DND-41 (cell line): Measurements from ENCODE around the gene OR8A1.

Experiments
- ATAC-seq: fragments of 200-7000 bp; cut with Tn5 transposase; 3 replicates; pipeline ENCODE4 v1.9.1; 2021; ENCODE audit warnings: low read depth; ENCODE audit not compliant: insufficient read depth
- DNase-seq: peaks from one replicate; pipeline ENCODE4 v3.0.0-alpha.2; 2020
- H2AFZ ChIP-seq: 2 replicates; pipeline ENCODE4 v1.6.0; 2012; ENCODE audit warnings: low read depth, low read length
- H3K27ac ChIP-seq: 2 replicates; pipeline ENCODE4 v1.5.1; 2012; ENCODE audit warnings: low read length, inconsistent platforms
- H3K27me3 ChIP-seq: fragments of 200-600 bp; sonication (generic); 2 replicates; pipeline ENCODE4 v1.6.0; 2012; ENCODE audit warnings: low read length, mild to moderate bottlenecking, inconsistent platforms; ENCODE audit not compliant: insufficient read depth, poor library complexity
- H3K36me3 ChIP-seq: 2 replicates; pipeline ENCODE4 v1.5.1; 2012; ENCODE audit warnings: low read length, inconsistent platforms; ENCODE audit not compliant: insufficient read depth
- H3K4me1 ChIP-seq: 2 replicates; pipeline ENCODE4 v1.5.1; 2012; ENCODE audit warnings: mild to moderate bottlenecking, low read length; ENCODE audit not compliant: insufficient read depth
- H3K4me2 ChIP-seq: 2 replicates; pipeline ENCODE4 v1.6.0; 2012; ENCODE audit warnings: mild to moderate bottlenecking, moderate library complexity, low read length, inconsistent platforms; ENCODE audit not compliant: insufficient read depth
- H3K4me3 ChIP-seq, 2 experiments: fragments of 200-600 bp in 1 of 2; shearing (Covaris generic) in 1 of 2; 2 replicates each; pipeline ENCODE4 v1.5.1; 2012 to 2016; ENCODE audit warnings: inconsistent platforms in 2 of 2, low read length in 2 of 2, mild to moderate bottlenecking in 2 of 2, low read depth in 1 of 2, moderate library complexity in 1 of 2
- H3K79me2 ChIP-seq: 2 replicates; pipeline ENCODE4 v1.6.0; 2012; ENCODE audit warnings: low read length, inconsistent platforms; ENCODE audit not compliant: insufficient read depth
- H3K9ac ChIP-seq: 2 replicates; pipeline ENCODE4 v1.6.0; 2012; ENCODE audit warnings: low read depth, mild to moderate bottlenecking, inconsistent platforms, low read length, moderate library complexity
- H3K9me3 ChIP-seq: 2 replicates; pipeline ENCODE4 v1.5.1; 2012; ENCODE audit warnings: low read length, moderate library complexity, mild to moderate bottlenecking, inconsistent platforms; ENCODE audit not compliant: insufficient read depth, severe bottlenecking
- H4K20me1 ChIP-seq: 2 replicates; pipeline ENCODE4 v1.6.0; 2012; ENCODE audit warnings: low read length; ENCODE audit not compliant: insufficient read depth
- CTCF ChIP-seq: IDR thresholded peaks from 2 replicates; pipeline ENCODE4 v1.5.1; 2012; ENCODE audit warnings: borderline replicate concordance, low read length, moderate library complexity, mild to moderate bottlenecking; ENCODE audit not compliant: poor library complexity, severe bottlenecking; ENCODE audit errors: extremely low read depth
- EZH2 ChIP-seq: IDR thresholded peaks from 3 replicates; pipeline ENCODE4 v1.6.1; 2012; ENCODE audit warnings: borderline replicate concordance, low read depth, mild to moderate bottlenecking, moderate library complexity, low read length, inconsistent platforms; ENCODE audit not compliant: severe bottlenecking

Gene OR8A1

GRCh38 chr11:124591430-124591829, 21.6 kb downstream of the OR8A1 start:
- no peak for DNase-seq
- ATAC-seq, result no peak
- Histone ChIP-seq H3K9ac (no peak overlapping the region), H3K4me2 (no peak overlapping the region), H3K9me3 (no peaks in the 10 kb centered on the region), H4K20me1 (no peaks in the 10 kb centered on the region), H3K4me1 (no peaks in the 10 kb centered on the region), H3K27me3 (peaks cover 7% of the 10 kb centered on the region), H3K4me3 (no peak overlapping the region), H3K27ac (no peak overlapping the region), H3K79me2 (no peaks in the 10 kb centered on the region), H2AFZ (no peak overlapping the region), H3K36me3 (no peaks in the 10 kb centered on the region)
- no peak for TF ChIP-seq EZH2
- TF ChIP-seq CTCF, result no peak

- no peak for DNase-seq
- Histone ChIP-seq H3K27me3 (peaks cover 7% of the 10 kb centered on the region), H3K36me3 (no peaks in the 10 kb centered on the region), H3K79me2 (no peaks in the 10 kb centered on the region), H3K4me1 (no peaks in the 10 kb centered on the region), H2AFZ (no peak overlapping the region), H4K20me1 (no peaks in the 10 kb centered on the region), H3K9me3 (no peaks in the 10 kb centered on the region), H3K27ac (no peak overlapping the region), H3K4me2 (no peak overlapping the region), H3K4me3 (no peak overlapping the region), H3K9ac (no peak overlapping the region)
- no peak for TF ChIP-seq CTCF
- no peak for TF ChIP-seq EZH2
- no peak for ATAC-seq
Measured at GRCh38 chr11:124592627-124593026, 22.8 kb downstream of the OR8A1 start.

GRCh38 chr11:124595302-124595701, 25.5 kb downstream of the OR8A1 start:
- H3K36me3 ChIP-seq, result no peaks in the 10 kb centered on the region
- TF ChIP-seq EZH2 (no peak), CTCF (no peak)

GRCh38 chr11:124597626-124598025, 27.8 kb downstream of the OR8A1 start:
- no peak overlapping the region for H3K27ac ChIP-seq
- H3K4me1 ChIP-seq, result no peaks in the 10 kb centered on the region
- H3K4me2 ChIP-seq, result no peak overlapping the region
- no peaks in the 10 kb centered on the region for H4K20me1 ChIP-seq
- peaks cover 7% of the 10 kb centered on the region for H3K27me3 ChIP-seq
- H3K79me2 ChIP-seq, result no peaks in the 10 kb centered on the region
- H2AFZ ChIP-seq, result no peak overlapping the region
- ATAC-seq (no peak), DNase-seq (no peak)
- no peak for TF ChIP-seq CTCF
- no peak for TF ChIP-seq EZH2
- no peaks in the 10 kb centered on the region for H3K9me3 ChIP-seq
- H3K9ac ChIP-seq, result no peak overlapping the region
- H3K4me3 ChIP-seq, result no peak overlapping the region
- no peaks in the 10 kb centered on the region for H3K36me3 ChIP-seq

More at GRCh38 chr11:124595302-124595701, 25.5 kb downstream of the OR8A1 start:
- Histone ChIP-seq H3K4me3 (no peak overlapping the region), H3K4me2 (no peak overlapping the region), H3K9ac (no peak overlapping the region), H3K79me2 (no peaks in the 10 kb centered on the region), H3K9me3 (no peaks in the 10 kb centered on the region), H3K4me1 (no peaks in the 10 kb centered on the region), H2AFZ (no peak overlapping the region), H4K20me1 (no peaks in the 10 kb centered on the region), H3K27me3 (peaks cover 7% of the 10 kb centered on the region), H3K27ac (no peak overlapping the region)
- DNase-seq (no peak), ATAC-seq (no peak)
